ENCODE measurements around the gene MTCL3.
A peak's percentile ranks its signal among the peaks of the same experiment; 100 is the strongest.

The MTCL3 gene

GRCh38 chr6:127518710-127519468, at the start of gene MTCL3:
TSS of gene MTCL3 (minus strand) at chr6:127519335.
- DNase-seq, result peak; percentile 91

DNA sequence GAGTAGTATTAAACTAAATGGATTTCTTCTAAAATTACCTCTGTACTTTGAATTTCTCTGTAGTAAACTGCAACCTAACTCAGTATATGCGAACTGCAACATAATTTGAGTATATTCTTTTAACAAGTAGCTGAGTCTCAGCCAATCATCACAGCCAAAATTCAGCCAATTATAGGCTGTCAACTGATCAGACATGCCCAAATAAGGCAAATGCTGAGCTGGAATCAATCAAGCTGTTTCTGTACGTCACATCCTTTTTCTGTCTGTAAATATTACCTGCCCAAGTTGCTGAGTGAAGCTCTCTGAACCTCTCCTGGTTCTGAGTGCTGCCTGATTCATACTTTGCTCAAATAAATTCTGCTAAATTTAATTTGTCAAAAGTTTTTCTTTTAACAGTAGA, 48.3 kb upstream of the MTCL3 start:
- no peak for DNase-seq

DNA sequence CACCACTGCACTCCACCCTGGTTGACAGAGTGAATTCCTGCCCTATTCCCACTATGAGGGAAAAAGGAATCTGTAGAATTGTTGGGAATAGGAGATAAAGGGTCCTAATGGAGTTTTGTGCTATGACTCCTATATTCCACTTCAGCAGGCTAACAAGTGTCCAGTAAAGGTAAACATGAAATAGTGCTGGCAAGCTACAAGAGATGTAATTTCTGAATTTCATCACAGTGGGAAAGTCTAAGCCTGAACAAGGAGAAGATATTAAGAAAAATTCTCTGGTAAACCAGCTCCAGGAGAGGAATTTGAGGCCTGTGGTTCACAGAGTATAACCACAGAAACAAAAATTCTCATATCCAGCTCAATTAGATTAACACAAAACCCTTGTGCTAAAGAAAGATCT, 47.5 kb upstream of the MTCL3 start:
- no peak for DNase-seq

- no peak for DNase-seq
These were observed 47.0 kb upstream of the MTCL3 start for GRCh38 chr6:127566119-127566518.

GRCh38 chr6:127564761-127565160, 45.6 kb upstream of the MTCL3 start:
- DNase-seq, result no peak

GRCh38 chr6:127561660-127562059, 42.5 kb upstream of the MTCL3 start:
- DNase-seq, result no peak

- DNase-seq, result no peak
These were observed 35.4 kb upstream of the MTCL3 start for GRCh38 chr6:127554435-127555006.

DNA sequence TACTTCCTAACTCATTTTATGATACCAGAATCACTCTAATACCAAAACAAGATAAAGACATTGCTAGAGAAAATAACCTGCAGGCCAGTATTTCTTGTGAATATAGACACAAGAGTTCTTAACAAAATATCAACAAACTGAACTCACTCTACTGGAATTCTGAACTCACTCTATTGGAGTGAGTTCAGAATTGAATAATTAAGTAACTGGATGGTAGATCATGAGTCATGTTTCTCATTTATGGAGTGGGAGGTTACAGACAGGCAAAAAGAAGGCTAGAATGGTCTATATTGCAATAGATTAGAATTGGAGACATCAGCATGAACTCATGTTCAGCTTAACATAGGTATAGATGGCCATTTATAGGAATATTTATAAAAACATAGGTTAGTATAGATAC, 31.3 kb upstream of the MTCL3 start:
- DNase-seq, result no peak

GRCh38 chr6:127547904-127548649, 28.9 kb upstream of the MTCL3 start:
- no peak for DNase-seq

DNA sequence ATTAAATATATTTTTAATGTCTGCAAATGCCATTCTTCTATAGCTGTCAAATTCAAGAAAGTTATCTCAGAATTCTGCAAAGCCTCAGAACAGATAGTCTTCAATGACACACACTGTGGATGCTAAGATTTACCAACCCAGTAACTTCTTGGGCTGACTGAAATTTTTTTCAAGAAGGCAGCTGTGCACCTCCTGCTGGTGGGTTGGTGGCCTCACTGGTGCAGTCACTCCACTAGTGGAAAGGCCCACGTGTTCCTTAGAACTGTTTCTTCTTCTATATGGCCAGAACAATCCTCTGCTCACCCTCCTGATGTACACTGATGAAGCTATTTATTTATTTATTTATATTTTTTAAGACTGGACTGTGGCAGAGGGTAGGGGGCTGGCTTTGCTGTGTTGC, 28.1 kb upstream of the MTCL3 start:
- no peak for DNase-seq

DNA sequence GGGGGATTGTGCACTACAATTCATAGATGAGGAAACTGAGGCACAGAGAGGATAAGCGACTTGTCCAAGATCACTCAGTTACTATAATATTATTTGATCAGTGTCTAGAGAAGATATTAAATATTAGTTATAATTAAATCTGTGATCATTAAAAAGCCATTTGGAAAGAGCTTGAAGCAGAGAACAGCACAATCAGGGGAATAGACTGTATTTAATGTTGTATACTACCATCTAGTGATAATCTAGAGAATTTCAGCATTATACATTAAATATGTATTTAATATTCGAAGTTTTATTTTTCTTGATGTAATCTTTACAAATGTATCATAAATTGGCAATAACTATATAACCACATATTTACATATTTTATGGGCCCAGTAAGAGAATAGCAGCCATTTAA, 20.1 kb upstream of the MTCL3 start:
- DNase-seq, result no peak

- DNase-seq, result no peak
These were observed 19.7 kb upstream of the MTCL3 start for GRCh38 chr6:127538750-127539264.

GRCh38 chr6:127533736-127534135, 14.6 kb upstream of the MTCL3 start:
- no peak for DNase-seq

DNA sequence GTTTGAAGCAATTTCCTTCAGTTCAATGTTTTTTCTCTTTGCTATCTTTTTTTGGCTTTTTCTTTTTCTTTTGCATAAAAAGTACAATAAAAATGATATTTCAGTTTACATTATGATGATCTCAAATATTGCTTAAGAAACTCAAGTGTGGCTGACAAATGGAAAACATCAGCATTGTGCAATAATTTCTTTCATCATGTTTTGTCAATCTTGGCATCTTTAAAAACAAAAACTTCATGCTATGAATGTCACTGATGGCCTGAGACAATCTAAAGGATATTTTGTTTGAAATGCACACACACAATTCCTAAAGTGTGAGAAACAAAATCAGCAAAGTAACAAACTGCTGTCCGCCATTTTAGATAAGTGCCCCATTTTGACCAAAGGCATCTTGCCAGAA, 13.9 kb upstream of the MTCL3 start:
- DNase-seq, result no peak

GRCh38 chr6:127522714-127523113, 3.6 kb upstream of the MTCL3 start:
- no peak for DNase-seq

DNA sequence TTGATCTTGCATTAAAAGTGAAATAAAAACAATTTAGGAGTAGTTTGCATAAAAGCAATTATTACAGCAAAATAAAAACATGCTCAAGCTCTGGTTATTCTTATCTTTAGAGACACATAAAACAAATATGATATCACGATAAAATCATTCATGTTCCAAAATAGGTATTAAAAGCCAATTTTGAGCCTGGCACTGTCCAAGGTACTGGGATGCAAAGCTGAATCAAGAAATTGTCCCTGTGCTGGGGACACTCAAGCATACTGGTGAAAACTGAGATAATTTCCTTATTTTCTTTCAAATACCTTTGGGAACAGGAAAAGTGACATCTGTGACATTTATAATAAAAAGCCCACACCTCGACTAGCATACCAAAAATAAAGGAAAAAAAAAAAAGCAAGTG, 931 bp upstream of the MTCL3 start:
- peak; percentile 20 for DNase-seq

- no peak for DNase-seq
These were observed 292 bp upstream of the MTCL3 start for GRCh38 chr6:127519469-127519785.

- DNase-seq, result peak; percentile 77
These were observed 885 bp downstream of the MTCL3 start for GRCh38 chr6:127518191-127518709.

GRCh38 chr6:127517693-127518092, 1.4 kb downstream of the MTCL3 start:
- no peak for DNase-seq

DNA sequence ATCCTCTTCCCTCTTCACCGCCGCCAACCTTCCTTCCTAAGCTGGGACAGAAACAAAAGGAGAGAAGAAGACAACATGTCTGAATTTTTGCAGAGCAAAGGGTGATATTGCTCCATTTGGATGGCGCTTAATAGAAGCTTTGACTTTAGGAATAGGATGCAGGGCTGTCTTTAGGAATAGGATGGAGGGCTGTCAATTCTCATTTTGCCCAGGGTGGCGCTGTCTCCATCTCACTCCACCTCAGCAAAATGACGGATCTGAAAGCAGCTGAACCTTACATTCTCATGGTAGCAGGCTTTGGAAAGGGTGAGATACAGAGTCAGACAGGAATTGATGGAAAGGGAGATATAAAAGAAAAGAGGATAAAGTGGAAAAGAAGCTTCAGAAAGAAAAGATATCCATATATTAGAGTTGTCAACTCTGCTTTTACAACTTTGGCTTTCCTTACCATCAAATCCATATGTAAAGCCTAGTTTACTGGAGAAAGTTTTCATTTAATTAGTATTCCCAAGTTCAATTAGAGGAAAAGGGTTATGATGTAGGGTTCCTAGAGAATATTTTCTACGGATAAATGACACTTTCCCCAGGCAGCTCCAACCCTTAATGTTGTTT, 2.4 kb downstream of the MTCL3 start:
- DNase-seq, result peak; percentile 91

- DNase-seq, result peak; percentile 93
These were observed 3.1 kb downstream of the MTCL3 start for GRCh38 chr6:127515794-127516661.

DNA sequence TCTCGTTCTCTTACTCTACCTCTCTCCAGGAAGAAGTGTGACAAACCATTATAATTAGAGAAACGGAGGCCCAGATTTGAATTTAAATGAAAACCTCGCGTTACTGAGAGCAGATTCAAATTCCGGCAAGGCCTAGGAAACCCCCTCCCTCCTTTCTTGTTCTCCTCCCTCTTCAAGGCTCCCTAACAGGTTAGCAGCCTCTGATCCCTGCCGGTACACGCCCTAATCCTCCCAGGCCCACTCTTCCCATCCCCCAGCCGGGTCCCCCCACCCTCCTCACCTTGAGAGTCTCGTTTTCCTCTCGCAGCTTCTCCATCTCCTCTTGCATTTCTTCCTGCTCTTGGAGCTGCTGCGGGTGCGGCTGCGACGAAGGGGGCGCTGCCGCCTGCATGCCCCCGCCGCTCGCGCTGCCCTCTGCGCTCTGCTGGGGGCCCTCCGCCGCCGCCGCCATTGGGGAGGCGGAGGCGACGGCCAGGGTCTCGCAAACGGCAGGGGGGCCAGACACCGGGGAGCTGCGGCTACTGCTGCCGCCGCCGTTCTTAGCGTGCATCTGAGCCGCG, 3.8 kb downstream of the MTCL3 start:
- peak; percentile 91 for DNase-seq

All from retina (tissue), 1 donor.